ENCODE data around the gene EGF. TPM values are rescaled to one million over a fixed set of nuclear protein-coding genes. Genes with fewer than 3 reads are reported as not detected.

The EGF gene
- total RNA-seq, 1 donor from 2014 or later = 15.0 TPM

- no peak overlapping the region for H3K4me3 Mint-ChIP-seq (ENCODE audit: unreplicated experiment)
- TF ChIP-seq CTCF (IDR thresholded peaks at IDR 0.05; ENCODE audit: unreplicated experiment) = no peak
- H3K27ac Mint-ChIP-seq (ENCODE audit: unreplicated experiment) = no peak overlapping the region
- peaks cover 15% of the 10 kb centered on the region for H3K4me1 Mint-ChIP-seq (ENCODE audit: unreplicated experiment)
- no peak for DNase-seq (ENCODE audit: low spot score)
- no peaks in the 10 kb centered on the region for H3K9me3 Mint-ChIP-seq (ENCODE audit: unreplicated experiment)
- peaks cover 4% of the 10 kb centered on the region for H3K36me3 Mint-ChIP-seq (ENCODE audit: low read depth, unreplicated experiment)
- H3K27me3 Mint-ChIP-seq (ENCODE audit: unreplicated experiment) = no peaks in the 10 kb centered on the region
These were observed 39.9 kb downstream of the EGF start for GRCh38 chr4:109952612-109953011.

- Mint-ChIP-seq H3K4me3 (ENCODE audit: unreplicated experiment) (no peak overlapping the region), H3K27ac (ENCODE audit: unreplicated experiment) (no peak overlapping the region), H3K36me3 (ENCODE audit: low read depth, unreplicated experiment) (peaks cover 4% of the 10 kb centered on the region), H3K4me1 (ENCODE audit: unreplicated experiment) (peaks cover 17% of the 10 kb centered on the region), H3K9me3 (ENCODE audit: unreplicated experiment) (no peaks in the 10 kb centered on the region), H3K27me3 (ENCODE audit: unreplicated experiment) (no peaks in the 10 kb centered on the region)
- no peak for TF ChIP-seq CTCF (IDR thresholded peaks at IDR 0.05; ENCODE audit: unreplicated experiment)
- no peak for DNase-seq (ENCODE audit: low spot score)
These were observed 40.9 kb downstream of the EGF start for GRCh38 chr4:109953556-109953955.

- DNase-seq (ENCODE audit: low spot score) = no peak
- Mint-ChIP-seq H3K27ac (ENCODE audit: unreplicated experiment) (peak overlapping the region; percentile 22), H3K9me3 (ENCODE audit: unreplicated experiment) (no peaks in the 10 kb centered on the region), H3K27me3 (ENCODE audit: unreplicated experiment) (peaks cover 2% of the 10 kb centered on the region), H3K36me3 (ENCODE audit: low read depth, unreplicated experiment) (peaks cover 6% of the 10 kb centered on the region), H3K4me1 (ENCODE audit: unreplicated experiment) (peaks cover 17% of the 10 kb centered on the region), H3K4me3 (ENCODE audit: unreplicated experiment) (no peak overlapping the region)
- no peak for TF ChIP-seq CTCF (IDR thresholded peaks at IDR 0.05; ENCODE audit: unreplicated experiment)
These were observed 42.5 kb downstream of the EGF start for GRCh38 chr4:109955146-109955545.

- Mint-ChIP-seq H3K9me3 (ENCODE audit: unreplicated experiment) (no peaks in the 10 kb centered on the region), H3K4me3 (ENCODE audit: unreplicated experiment) (no peak overlapping the region), H3K27ac (ENCODE audit: unreplicated experiment) (no peak overlapping the region), H3K36me3 (ENCODE audit: low read depth, unreplicated experiment) (peaks cover 6% of the 10 kb centered on the region), H3K4me1 (ENCODE audit: unreplicated experiment) (peaks cover 15% of the 10 kb centered on the region), H3K27me3 (ENCODE audit: unreplicated experiment) (peaks cover 2% of the 10 kb centered on the region)
- TF ChIP-seq CTCF (IDR thresholded peaks at IDR 0.05; ENCODE audit: unreplicated experiment) = no peak
- DNase-seq (ENCODE audit: low spot score) = no peak
These were observed 44.5 kb downstream of the EGF start for GRCh38 chr4:109957227-109957626.

GRCh38 chr4:109959195-109959594, 46.5 kb downstream of the EGF start:
- Mint-ChIP-seq H3K36me3 (ENCODE audit: low read depth, unreplicated experiment) (peaks cover 7% of the 10 kb centered on the region), H3K4me1 (ENCODE audit: unreplicated experiment) (peaks cover 15% of the 10 kb centered on the region), H3K9me3 (ENCODE audit: unreplicated experiment) (no peaks in the 10 kb centered on the region), H3K4me3 (ENCODE audit: unreplicated experiment) (no peak overlapping the region), H3K27me3 (ENCODE audit: unreplicated experiment) (peaks cover 2% of the 10 kb centered on the region), H3K27ac (ENCODE audit: unreplicated experiment) (no peak overlapping the region)
- no peak for TF ChIP-seq CTCF (IDR thresholded peaks at IDR 0.05; ENCODE audit: unreplicated experiment)
- no peak for DNase-seq (ENCODE audit: low spot score)

Measured in endothelial cell (in vitro differentiated cells).